ACC112 (cell line): ENCODE measurements around the gene BZW2.
"Not testable (repeated sequence)": the region's sequence is repeated elsewhere in the genome, so short reads cannot be mapped to it uniquely, and the experiment has no call there.

Experiments
- H2AFZ ChIP-seq: fragments of 200-600 bp; sonication (generic); one replicate; pipeline ENCODE4 v1.6.0; 2017; ENCODE audit warnings: antibody characterized with exemption, low read length; ENCODE audit not compliant: unreplicated experiment
- H3K27ac ChIP-seq: fragments of 200-600 bp; sonication (generic); 2 replicates; pipeline ENCODE4 v1.5.1; 2014; ENCODE audit warnings: low read depth, mild to moderate bottlenecking, antibody characterized with exemption, low read length, moderate library complexity
- H3K27me3 ChIP-seq: fragments of 200-600 bp; sonication (generic); 2 replicates; pipeline ENCODE4 v1.6.1; 2014; ENCODE audit warnings: mild to moderate bottlenecking, antibody characterized with exemption, low read length, moderate library complexity, mixed read lengths; ENCODE audit not compliant: insufficient read depth
- H3K36me3 ChIP-seq: fragments of 200-600 bp; sonication (generic); 2 replicates; pipeline ENCODE4 v1.6.1; 2016; ENCODE audit warnings: mild to moderate bottlenecking, antibody characterized with exemption, low read length, moderate library complexity, mixed read lengths; ENCODE audit not compliant: insufficient read depth
- H3K4me1 ChIP-seq: fragments of 200-600 bp; sonication (generic); one replicate; pipeline ENCODE4 v1.6.1; 2016; ENCODE audit warnings: low read length, mixed read lengths; ENCODE audit not compliant: insufficient read depth, unreplicated experiment, control insufficient read depth
- H3K4me3 ChIP-seq: fragments of 200-600 bp; sonication (generic); 2 replicates; pipeline ENCODE4 v1.5.1; 2014; ENCODE audit warnings: mild to moderate bottlenecking, low read depth, low read length
- H3K79me2 ChIP-seq: fragments of 200-600 bp; sonication (generic); one replicate; pipeline ENCODE4 v1.6.0; 2016; ENCODE audit warnings: low read length; ENCODE audit not compliant: control insufficient read depth, unreplicated experiment, insufficient read depth

BZW2 gene

DNA sequence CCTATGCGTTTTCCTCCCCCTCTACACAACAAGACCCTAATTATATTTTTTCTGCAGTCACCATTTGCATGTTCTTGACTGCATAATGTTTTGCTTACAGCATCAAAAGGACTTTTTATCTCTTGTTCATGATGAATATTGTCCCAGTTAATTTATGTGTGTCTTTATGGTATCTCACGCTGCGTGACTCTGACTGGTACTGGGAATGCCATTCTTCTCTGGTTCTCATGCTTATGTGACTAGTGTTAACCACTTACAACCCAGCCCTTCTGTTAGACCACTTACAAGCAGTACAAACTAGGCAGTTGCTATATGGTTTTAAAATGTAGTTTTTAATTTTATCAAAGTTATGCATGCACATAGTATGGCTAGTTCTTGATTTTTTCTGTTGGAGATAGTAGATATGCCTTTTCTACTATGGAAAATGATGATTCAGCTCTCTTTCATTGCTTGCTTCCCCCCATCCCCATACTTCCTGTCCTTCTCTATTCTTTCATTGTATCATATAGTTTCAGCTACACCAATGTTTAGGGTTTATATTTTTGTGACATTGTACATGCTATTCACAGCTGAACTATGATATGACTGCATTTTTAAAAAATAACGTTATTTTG, 24.9 kb downstream of the BZW2 start:
- H3K79me2 ChIP-seq, result peaks cover 13% of the 10 kb centered on the region
- H3K4me3 ChIP-seq, result no peak overlapping the region
- no peaks in the 10 kb centered on the region for H3K27me3 ChIP-seq
- no peak overlapping the region for H2AFZ ChIP-seq
- H3K27ac ChIP-seq, result peak overlapping the region; percentile 98
- H3K36me3 ChIP-seq, result peaks cover 15% of the 10 kb centered on the region
- H3K4me1 ChIP-seq, result peaks cover 36% of the 10 kb centered on the region

DNA sequence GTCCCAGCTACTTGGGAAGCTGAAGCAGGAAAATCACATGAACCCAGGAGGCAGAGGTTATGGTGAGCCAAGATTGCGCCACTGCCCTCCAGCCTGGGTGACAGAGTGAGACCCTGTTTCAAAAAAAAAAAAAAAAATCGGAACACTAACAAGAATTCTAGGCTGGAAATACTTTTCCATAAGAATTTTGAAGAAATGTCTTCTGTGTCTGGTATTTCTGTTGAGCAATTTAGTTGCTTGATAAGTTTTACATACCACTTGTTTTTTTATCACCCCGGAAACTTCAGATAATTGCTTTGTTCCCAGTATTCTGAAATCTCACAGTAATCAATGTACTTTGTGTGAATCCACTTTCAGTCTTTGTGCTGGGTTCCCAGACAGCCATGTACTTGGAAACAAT, 25.8 kb downstream of the BZW2 start:
- H3K79me2 ChIP-seq, result peaks cover 14% of the 10 kb centered on the region

DNA sequence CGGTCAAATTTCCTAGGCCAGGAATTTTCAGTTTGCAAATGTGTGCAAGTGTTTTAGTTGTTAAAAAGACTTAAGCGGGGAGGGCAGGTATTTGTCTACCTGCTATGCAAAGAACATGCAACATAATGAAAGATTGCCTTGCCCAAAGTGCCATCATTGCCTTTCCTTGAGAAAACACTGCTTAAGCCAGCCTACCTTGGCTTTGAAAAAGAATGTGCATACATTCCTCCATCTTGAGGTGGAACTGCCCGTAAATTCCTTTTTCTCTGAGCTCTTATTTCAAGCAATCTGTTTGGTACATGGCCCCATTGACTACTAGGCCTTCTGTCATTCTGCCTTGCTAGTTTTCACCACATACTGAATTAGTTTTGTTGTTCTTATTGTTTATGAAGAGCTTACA, 29.3 kb downstream of the BZW2 start:
- H3K27me3 ChIP-seq, result no peaks in the 10 kb centered on the region
- no peak overlapping the region for H3K27ac ChIP-seq
- no peak overlapping the region for H2AFZ ChIP-seq
- no peak overlapping the region for H3K4me3 ChIP-seq
- peaks cover 13% of the 10 kb centered on the region for H3K36me3 ChIP-seq
- peaks cover 7% of the 10 kb centered on the region for H3K4me1 ChIP-seq
- peaks cover 11% of the 10 kb centered on the region for H3K79me2 ChIP-seq

More for the DNA sequence above, 25.8 kb downstream of the BZW2 start:
- no peak overlapping the region for H2AFZ ChIP-seq
- peaks cover 36% of the 10 kb centered on the region for H3K4me1 ChIP-seq
- H3K27ac ChIP-seq, result no peak overlapping the region
- H3K4me3 ChIP-seq, result no peak overlapping the region
- peaks cover 15% of the 10 kb centered on the region for H3K36me3 ChIP-seq
- no peaks in the 10 kb centered on the region for H3K27me3 ChIP-seq

DNA sequence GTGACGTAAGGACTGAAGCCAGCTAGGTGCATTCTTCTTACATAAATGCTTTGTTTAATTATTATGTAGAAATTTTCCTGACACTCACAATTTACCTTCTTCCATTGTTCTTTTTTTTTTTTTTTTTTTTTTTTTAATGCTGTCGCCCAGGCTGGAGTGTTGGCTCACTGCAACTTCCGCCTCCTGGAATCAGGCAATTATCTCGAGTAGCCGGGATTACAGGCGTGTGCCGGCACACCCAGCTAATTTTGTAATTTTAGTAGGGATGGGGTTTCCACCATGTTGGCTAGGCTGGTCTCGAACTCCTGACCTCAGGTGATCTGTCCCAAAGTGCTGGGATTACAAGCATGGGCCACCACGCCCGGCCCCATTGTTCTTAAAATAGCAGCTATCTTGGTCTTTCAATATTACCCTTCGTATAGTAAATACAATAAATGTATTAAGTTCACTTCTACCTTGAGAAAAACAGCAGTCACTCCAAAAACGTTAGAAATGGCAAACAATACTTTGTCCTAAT, 32.1 kb downstream of the BZW2 start:
- peaks cover 8% of the 10 kb centered on the region; the same call in 1 of the 2 replicates for H3K36me3 ChIP-seq
- H3K79me2 ChIP-seq, result peaks cover 2% of the 10 kb centered on the region
- no peaks in the 10 kb centered on the region for H3K27me3 ChIP-seq
- H3K4me3 ChIP-seq, result no peak overlapping the region
- no peaks in the 10 kb centered on the region for H3K4me1 ChIP-seq
- H2AFZ ChIP-seq, result no peak overlapping the region
- H3K27ac ChIP-seq, result no peak overlapping the region

DNA sequence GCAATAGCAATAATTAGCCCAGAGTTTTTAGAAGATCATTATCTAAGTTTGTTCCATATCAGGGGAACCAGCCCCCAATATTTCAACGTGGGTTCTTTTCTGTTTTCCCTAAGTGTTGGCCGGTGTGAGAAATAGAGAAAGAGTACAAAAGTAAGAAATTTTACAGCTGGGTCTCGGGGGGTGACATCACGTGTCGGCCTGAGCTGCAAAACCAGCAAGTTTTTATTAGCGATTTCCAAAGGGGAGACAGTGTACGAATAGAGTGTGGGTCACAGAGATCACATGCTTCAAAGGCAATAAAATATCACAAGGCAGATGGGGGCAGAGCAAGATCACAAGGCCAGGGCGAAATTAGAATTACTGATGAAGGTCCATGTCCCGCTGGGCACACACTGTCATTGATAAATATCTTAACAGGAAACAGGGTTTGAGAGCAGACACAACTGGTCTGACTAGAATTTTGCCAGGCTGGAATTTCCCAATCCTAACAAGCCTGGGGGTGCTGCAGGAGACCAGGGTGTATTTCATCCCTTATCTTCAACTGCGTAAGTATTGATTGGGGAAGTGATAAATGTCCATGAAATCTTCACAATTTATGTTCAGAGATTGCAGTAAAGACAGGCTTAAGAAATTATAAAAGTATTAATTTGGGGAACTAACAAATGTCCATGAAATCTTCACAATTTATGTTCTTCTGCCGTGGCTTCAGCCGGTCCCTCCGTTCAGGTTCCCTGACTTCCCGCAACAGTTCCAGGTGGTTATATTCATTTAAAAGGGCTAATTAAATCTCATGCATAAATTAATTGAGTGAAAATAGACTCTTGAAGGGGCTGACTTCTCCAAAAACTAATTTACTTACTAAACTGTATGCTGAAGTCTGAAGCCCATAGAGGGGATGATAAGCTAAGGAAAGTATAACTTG, 32.9 kb downstream of the BZW2 start:
- not testable (repeated sequence) for H3K79me2 ChIP-seq, H2AFZ ChIP-seq, H3K36me3 ChIP-seq, H3K27ac ChIP-seq, H3K27me3 ChIP-seq, H3K4me3 ChIP-seq, H3K4me1 ChIP-seq

DNA sequence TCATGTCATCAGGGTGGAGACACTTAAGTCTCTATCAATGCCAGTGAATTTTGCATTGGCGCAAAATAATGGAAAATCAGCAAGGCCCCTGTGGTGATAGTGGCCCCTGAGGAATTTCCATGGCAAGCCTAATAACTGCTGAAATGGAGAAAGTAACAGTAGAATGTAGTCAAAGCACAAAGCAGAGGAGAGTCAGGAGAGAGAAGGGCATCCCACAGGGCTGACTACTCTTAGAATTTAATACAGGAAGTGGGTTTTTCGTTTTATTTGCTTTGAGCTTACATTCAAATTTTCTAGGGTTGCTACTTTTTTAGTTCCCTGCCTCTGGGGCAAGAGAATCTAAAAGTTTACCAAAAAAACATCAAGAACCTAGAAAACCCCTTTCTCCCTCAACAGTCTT, 39.0 kb downstream of the BZW2 start:
- Histone ChIP-seq H2AFZ (no peak overlapping the region), H3K4me3 (no peak overlapping the region), H3K4me1 (no peaks in the 10 kb centered on the region), H3K27ac (no peak overlapping the region), H3K36me3 (peaks cover 15% of the 10 kb centered on the region), H3K27me3 (no peaks in the 10 kb centered on the region), H3K79me2 (no peaks in the 10 kb centered on the region)

DNA sequence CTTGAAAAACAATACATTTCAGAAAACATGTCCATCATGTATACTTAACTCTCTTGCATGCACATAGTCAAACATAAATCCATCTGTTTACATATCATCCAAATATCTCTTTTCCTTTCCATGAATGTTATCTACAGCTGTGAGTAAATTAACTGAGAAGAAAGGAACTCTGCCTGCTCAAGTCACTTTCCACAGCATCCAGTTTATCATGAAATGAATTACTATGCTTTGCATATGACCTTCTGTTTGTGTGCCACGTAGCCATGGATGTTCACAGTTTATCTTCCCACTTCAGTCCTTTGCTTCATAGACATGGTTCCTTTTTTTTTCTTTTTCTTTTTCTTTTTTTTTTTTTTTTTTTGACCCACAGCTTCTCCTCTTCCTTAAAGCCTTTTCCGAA, 39.6 kb downstream of the BZW2 start:
- Histone ChIP-seq H3K79me2 (no peaks in the 10 kb centered on the region), H2AFZ (no peak overlapping the region), H3K4me3 (no peak overlapping the region), H3K27ac (no peak overlapping the region), H3K36me3 (peaks cover 15% of the 10 kb centered on the region), H3K27me3 (no peaks in the 10 kb centered on the region), H3K4me1 (no peaks in the 10 kb centered on the region)

DNA sequence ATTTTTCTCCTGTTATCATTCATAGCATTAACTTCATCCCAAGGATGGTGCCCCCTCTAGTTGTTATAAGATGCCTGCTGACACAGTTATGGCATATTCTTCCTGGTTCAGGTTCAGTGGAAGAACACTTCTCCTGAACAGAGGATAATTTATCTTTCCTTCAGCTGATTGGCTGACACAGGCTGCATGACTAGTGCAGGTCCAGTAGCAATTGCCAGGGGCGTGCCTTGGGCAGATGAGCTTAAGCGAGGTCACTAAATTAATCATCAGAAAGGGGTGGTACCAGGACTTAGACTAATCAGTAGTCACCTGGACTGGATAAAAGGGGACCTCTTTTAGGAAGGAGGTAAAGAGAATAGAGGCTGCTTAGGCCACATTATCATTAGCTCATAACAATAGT, 42.3 kb downstream of the BZW2 start:
- Histone ChIP-seq H3K4me3 (no peak overlapping the region), H3K79me2 (no peaks in the 10 kb centered on the region), H3K27me3 (no peaks in the 10 kb centered on the region), H3K4me1 (no peaks in the 10 kb centered on the region), H3K27ac (no peak overlapping the region), H3K36me3 (peaks cover 16% of the 10 kb centered on the region), H2AFZ (no peak overlapping the region)

DNA sequence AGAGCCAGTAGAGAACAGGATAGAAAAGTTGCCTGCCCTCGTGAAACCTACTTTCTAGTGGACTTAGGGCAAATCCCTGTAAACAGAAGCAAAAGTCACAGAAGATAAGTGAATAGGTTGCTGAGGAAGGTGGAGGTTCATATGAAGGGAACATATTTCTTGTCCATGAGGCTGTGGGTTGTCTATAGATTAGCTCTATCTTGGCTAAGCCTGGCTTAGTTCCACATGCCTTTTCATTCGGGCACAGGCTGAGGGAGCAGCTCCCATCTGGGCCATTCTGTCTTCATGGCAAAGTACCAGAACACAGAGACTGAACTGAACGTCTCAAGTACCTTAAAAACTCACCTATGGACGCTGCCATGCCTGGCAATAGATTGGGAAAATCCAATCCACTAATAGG, 45.3 kb downstream of the BZW2 start:
- no peak overlapping the region for H3K27ac ChIP-seq
- H3K4me1 ChIP-seq, result no peaks in the 10 kb centered on the region
- H3K27me3 ChIP-seq, result no peaks in the 10 kb centered on the region
- H3K4me3 ChIP-seq, result no peak overlapping the region
- no peaks in the 10 kb centered on the region for H3K79me2 ChIP-seq
- H2AFZ ChIP-seq, result no peak overlapping the region
- H3K36me3 ChIP-seq, result peaks cover 7% of the 10 kb centered on the region

DNA sequence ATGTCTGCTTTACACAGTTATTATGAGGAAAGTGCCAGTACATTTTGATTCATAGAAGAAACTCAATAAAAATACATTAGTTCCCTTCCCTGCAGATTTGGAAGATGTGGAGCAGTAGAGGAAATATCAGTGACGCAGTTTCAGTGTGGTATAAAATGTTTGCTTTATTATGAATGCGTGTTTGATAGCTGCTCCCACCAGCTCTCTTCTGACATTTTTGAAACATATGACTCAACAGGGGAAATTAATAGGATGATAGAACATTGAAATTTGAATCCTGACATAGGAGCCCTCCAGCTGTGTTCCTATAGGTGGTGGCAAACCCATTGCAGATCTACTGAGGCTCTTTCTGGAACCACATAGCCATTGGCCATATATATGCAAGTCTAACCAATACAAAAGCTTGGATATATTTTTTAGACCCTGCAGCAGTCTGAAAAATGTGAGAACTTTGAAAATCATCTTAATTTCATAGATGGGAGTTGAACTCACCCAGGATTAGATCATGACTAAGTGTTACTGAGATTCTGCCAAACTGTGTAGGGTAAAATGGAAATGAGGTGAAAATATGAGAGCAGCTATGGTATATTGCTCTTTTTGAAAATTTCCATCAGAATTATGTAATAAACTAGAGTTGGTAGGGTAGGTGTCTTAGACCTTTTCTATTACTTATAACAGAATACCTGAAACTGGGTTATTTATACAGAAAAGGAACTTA, 47.8 kb downstream of the BZW2 start:
- peaks cover 18% of the 10 kb centered on the region for H3K36me3 ChIP-seq
- no peaks in the 10 kb centered on the region for H3K27me3 ChIP-seq
- peaks cover 8% of the 10 kb centered on the region for H3K4me1 ChIP-seq
- H3K27ac ChIP-seq, result no peak overlapping the region
- H3K4me3 ChIP-seq, result no peak overlapping the region
- H3K79me2 ChIP-seq, result no peaks in the 10 kb centered on the region
- no peak overlapping the region for H2AFZ ChIP-seq
